ENCODE measurements around the gene PLIN5.

Gene PLIN5

GRCh38 chr19:4556597-4557127 is 21.6 kb upstream of the PLIN5 start:
- no peak for TF ChIP-seq CTCF (IDR thresholded peaks at IDR 0.05; ENCODE audit: low read depth, low read length, missing control alignments)
- no peak overlapping the region for H3K4me3 ChIP-seq (ENCODE audit: low read depth, low read length)
- DNase-seq (ENCODE audit: low read depth) = no peak

- DNase-seq (ENCODE audit: low read depth) = no peak
- no peak overlapping the region for H3K4me3 ChIP-seq (ENCODE audit: low read depth, low read length)
- no peak for TF ChIP-seq CTCF (IDR thresholded peaks at IDR 0.05; ENCODE audit: low read depth, low read length, missing control alignments)
Measured at GRCh38 chr19:4555657-4556561, 20.9 kb upstream of the PLIN5 start.

- TF ChIP-seq CTCF (IDR thresholded peaks at IDR 0.05; ENCODE audit: low read depth, low read length, missing control alignments) = no peak
- no peak overlapping the region for H3K4me3 ChIP-seq (ENCODE audit: low read depth, low read length)
- DNase-seq (ENCODE audit: low read depth) = no peak
Measured at GRCh38 chr19:4554717-4555116, 19.7 kb upstream of the PLIN5 start.

GRCh38 chr19:4553775-4554174 is 18.8 kb upstream of the PLIN5 start:
- no peak for TF ChIP-seq CTCF (IDR thresholded peaks at IDR 0.05; ENCODE audit: low read depth, low read length, missing control alignments)
- no peak for DNase-seq (ENCODE audit: low read depth)
- no peak overlapping the region for H3K4me3 ChIP-seq (ENCODE audit: low read depth, low read length)

GRCh38 chr19:4553092-4553695 is 18.2 kb upstream of the PLIN5 start:
- H3K4me3 ChIP-seq (ENCODE audit: low read depth, low read length) = no peak overlapping the region
- DNase-seq (ENCODE audit: low read depth) = no peak
- no peak for TF ChIP-seq CTCF (IDR thresholded peaks at IDR 0.05; ENCODE audit: low read depth, low read length, missing control alignments)

- TF ChIP-seq CTCF (IDR thresholded peaks at IDR 0.05; ENCODE audit: low read depth, low read length, missing control alignments) = no peak
- DNase-seq (ENCODE audit: low read depth) = no peak
Measured at GRCh38 chr19:4552525-4552819, 17.4 kb upstream of the PLIN5 start.

More at GRCh38 chr19:4552525-4552819, 17.4 kb upstream of the PLIN5 start:
- no peak overlapping the region for H3K4me3 ChIP-seq (ENCODE audit: low read depth, low read length)

Data from GM12864 (cell line).